Measurements from ENCODE around the gene NOL9.

DNA sequence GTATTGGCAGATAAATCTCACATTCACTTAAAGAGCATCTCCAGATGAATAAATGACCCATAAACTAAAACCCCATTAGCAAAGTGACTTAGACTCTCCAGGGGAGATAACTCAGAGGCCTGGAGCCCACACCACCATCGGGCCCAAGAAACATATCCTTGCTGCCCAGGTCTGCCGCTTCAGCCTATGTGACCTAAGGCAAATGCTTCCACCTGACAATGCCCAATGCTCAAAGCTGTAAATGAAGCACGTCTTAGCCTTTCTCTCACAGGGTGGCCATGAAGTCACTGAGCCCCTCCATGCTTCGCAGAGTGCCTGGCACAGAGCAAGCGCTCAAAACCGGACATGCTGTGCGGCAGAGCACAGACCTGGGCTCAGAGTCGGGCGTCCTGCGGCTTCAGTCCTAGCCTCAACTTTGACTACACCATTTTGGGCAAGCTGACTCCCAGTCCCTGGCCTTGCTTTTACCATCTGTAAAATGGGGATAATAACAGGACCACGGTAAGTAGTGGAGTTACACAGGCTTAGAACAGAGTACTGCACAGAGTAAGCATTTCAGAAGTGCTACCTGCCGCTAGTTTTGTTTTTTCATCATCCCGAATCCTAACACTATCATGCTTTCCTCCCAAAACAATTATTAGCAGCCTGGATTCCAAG is 23.7 kb downstream of the NOL9 start:
- TF ChIP-seq POLR2AphosphoS5 (IDR thresholded peaks at IDR 0.05; ENCODE audit: insufficient read depth in 1 of 2, low read depth in 1 of 2): no peak
- TF ChIP-seq CTCF (IDR thresholded peaks at IDR 0.05): no peak

Measured in vagina (tissue), 2 donors.